GM21515 (cell line): ENCODE results near the gene NAIF1.

Experiments used
- ATAC-seq: cut with Tn5 transposase; IDR thresholded peaks from one replicate; pipeline ENCODE4 v1.9.1; 2021; ENCODE audit not compliant: unreplicated experiment

Gene NAIF1

GRCh38 chr9:128102861-128103588 lies 35.9 kb upstream of the NAIF1 start:
- no peak for ATAC-seq

GRCh38 chr9:128102196-128102595 lies 35.1 kb upstream of the NAIF1 start:
- ATAC-seq = no peak

- ATAC-seq = no peak
These were observed 34.6 kb upstream of the NAIF1 start for GRCh38 chr9:128101690-128102089.

- ATAC-seq = no peak
These were observed 34.1 kb upstream of the NAIF1 start for GRCh38 chr9:128101231-128101661.

GRCh38 chr9:128100581-128100980 lies 33.5 kb upstream of the NAIF1 start:
- no peak for ATAC-seq

GRCh38 chr9:128099932-128100491 lies 32.9 kb upstream of the NAIF1 start:
- ATAC-seq = no peak

- no peak for ATAC-seq
These were observed 32.3 kb upstream of the NAIF1 start for GRCh38 chr9:128099231-128099931.

GRCh38 chr9:128098297-128099230 lies 31.4 kb upstream of the NAIF1 start:
- no peak for ATAC-seq

GRCh38 chr9:128097543-128098296 lies 30.6 kb upstream of the NAIF1 start:
- ATAC-seq = no peak

GRCh38 chr9:128096616-128097536 lies 29.8 kb upstream of the NAIF1 start:
- no peak for ATAC-seq

- no peak for ATAC-seq
These were observed 27.9 kb upstream of the NAIF1 start for GRCh38 chr9:128094950-128095544.

GRCh38 chr9:128094166-128094949 lies 27.2 kb upstream of the NAIF1 start:
- peak; percentile 85 for ATAC-seq

- ATAC-seq = no peak
These were observed 25.9 kb upstream of the NAIF1 start for GRCh38 chr9:128093011-128093410.

GRCh38 chr9:128092199-128092977 lies 25.3 kb upstream of the NAIF1 start:
- no peak for ATAC-seq

GRCh38 chr9:128091571-128091970 lies 24.5 kb upstream of the NAIF1 start:
- ATAC-seq = no peak

- ATAC-seq = no peak
These were observed 24.0 kb upstream of the NAIF1 start for GRCh38 chr9:128091144-128091543.

- no peak for ATAC-seq
These were observed 22.2 kb upstream of the NAIF1 start for GRCh38 chr9:128089299-128089698.
